Measurements from ENCODE around the gene SFXN5. TPM values are rescaled to one million over a fixed set of nuclear protein-coding genes. Genes with fewer than 3 reads are reported as not detected.

SFXN5 gene
- total RNA-seq, 1 experiment from 2014 or later, result 25.9 TPM

- Mint-ChIP-seq H3K9me3 (no peaks in the 10 kb centered on the region), H3K27me3 (ENCODE audit: low read depth) (no peaks in the 10 kb centered on the region), H3K4me3 (no peak overlapping the region), H3K4me1 (peaks cover 11% of the 10 kb centered on the region), H3K36me3 (no peaks in the 10 kb centered on the region), H3K27ac (no peak overlapping the region)
- POLR2A ChIA-PET, result no interaction called here
- DNase-seq (ENCODE audit: low spot score) (no peak), ATAC-seq (no peak)
- CTCF ChIA-PET, result interaction anchor here (1.3 to 1.9 kb wide), 2 partner anchors 13 to 129 kb away, joined by 3 to 6 read pairs; no protein-coding TSS in a partner anchor
- TF ChIP-seq ERG (CRISPR knock-in tag; IDR thresholded peaks at IDR 0.05) (no peak), GTF2I (CRISPR knock-in tag; conservative IDR thresholded peaks at IDR 0.05) (peak; percentile 48; the same call in 1 of the 2 replicates)
Observed at GRCh38 chr2:73023497-73023896, 48.0 kb downstream of the SFXN5 start.

GRCh38 chr2:73022024-73022568, 49.4 kb downstream of the SFXN5 start:
- no peaks in the 10 kb centered on the region for H3K36me3 Mint-ChIP-seq
- ChIA-PET CTCF (interaction anchor here (1.3 to 1.9 kb wide), 2 partner anchors 14 to 128 kb away, joined by 3 to 6 read pairs; no protein-coding TSS in a partner anchor), POLR2A (no interaction called here)
- DNase-seq (ENCODE audit: low spot score), result no peak
- peaks cover 4% of the 10 kb centered on the region; the same call in 1 of the 2 replicates for H3K9me3 Mint-ChIP-seq
- peaks cover 11% of the 10 kb centered on the region for H3K4me1 Mint-ChIP-seq
- H3K4me3 Mint-ChIP-seq, result no peak overlapping the region
- H3K27ac Mint-ChIP-seq, result no peak overlapping the region
- no peak for TF ChIP-seq ATF1 (CRISPR knock-in tag; IDR thresholded peaks at IDR 0.05)
- no peak for TF ChIP-seq ZNF219 (CRISPR knock-in tag; IDR thresholded peaks at IDR 0.05; ENCODE audit: borderline replicate concordance)
- TF ChIP-seq KAT7 (CRISPR knock-in tag; IDR thresholded peaks at IDR 0.05; ENCODE audit: borderline replicate concordance), result no peak
- no peak for TF ChIP-seq ZNF671 (CRISPR knock-in tag; IDR thresholded peaks at IDR 0.05)
- TF ChIP-seq NR1H2 (CRISPR knock-in tag; IDR thresholded peaks at IDR 0.05), result no peak
- TF ChIP-seq ATF3 (CRISPR knock-in tag; conservative IDR thresholded peaks at IDR 0.05), result no peak
- TF ChIP-seq ARID4B (CRISPR knock-in tag; IDR thresholded peaks at IDR 0.05; ENCODE audit: borderline replicate concordance), result no peak
- no peak for ATAC-seq
- H3K27me3 Mint-ChIP-seq (ENCODE audit: low read depth), result no peaks in the 10 kb centered on the region

- H3K4me3 Mint-ChIP-seq, result no peak overlapping the region
- no peak for ATAC-seq
- H3K9me3 Mint-ChIP-seq, result peaks cover 4% of the 10 kb centered on the region; the same call in 1 of the 2 replicates
- TF ChIP-seq RELA (CRISPR knock-in tag; IDR thresholded peaks at IDR 0.05; ENCODE audit: borderline replicate concordance), result no peak
- no peak for TF ChIP-seq OVOL2 (CRISPR knock-in tag; IDR thresholded peaks at IDR 0.05; ENCODE audit: borderline replicate concordance)
- no peak for TF ChIP-seq MLX (CRISPR knock-in tag; IDR thresholded peaks at IDR 0.05)
- TF ChIP-seq E2F5 (CRISPR knock-in tag; IDR thresholded peaks at IDR 0.05), result no peak
- no peak for TF ChIP-seq MXD4 (CRISPR knock-in tag; IDR thresholded peaks at IDR 0.05; ENCODE audit: borderline replicate concordance)
- no peak for TF ChIP-seq ZNF425 (CRISPR knock-in tag; conservative IDR thresholded peaks at IDR 0.05)
- no peak for TF ChIP-seq ZBTB43 (CRISPR knock-in tag; IDR thresholded peaks at IDR 0.05)
- no peak for TF ChIP-seq ZNF138 (CRISPR knock-in tag; conservative IDR thresholded peaks at IDR 0.05)
- TF ChIP-seq GTF2I (CRISPR knock-in tag; conservative IDR thresholded peaks at IDR 0.05), result no peak
- TF ChIP-seq JAZF1 (CRISPR knock-in tag; IDR thresholded peaks at IDR 0.05), result no peak
- TF ChIP-seq SMAD4 (CRISPR knock-in tag; IDR thresholded peaks at IDR 0.05), result no peak
- no peak for DNase-seq (ENCODE audit: low spot score)
- H3K4me1 Mint-ChIP-seq, result peaks cover 11% of the 10 kb centered on the region
- 0 out of 2 replicates have a peak, but pooled peaks cover 2% of the 10 kb centered on the region for H3K36me3 Mint-ChIP-seq
- CTCF ChIA-PET, result no interaction called here
- H3K27ac Mint-ChIP-seq, result no peak overlapping the region
- POLR2A ChIA-PET, result no interaction called here
- H3K27me3 Mint-ChIP-seq (ENCODE audit: low read depth), result no peaks in the 10 kb centered on the region
Observed at GRCh38 chr2:73021371-73022010, 50.0 kb downstream of the SFXN5 start.
